Cardiac muscle cell (in vitro differentiated cells and primary cell): ENCODE data around the gene INSR. TPM values are rescaled to one million over a fixed set of nuclear protein-coding genes. Genes with fewer than 3 reads are reported as not detected.

ENCODE experiments used
- DNase-seq, 2 donors: peaks; one replicate each; pipeline versions ENCODE4 v3.0.0 to v3.0.0-alpha.2; 2010 to 2017; ENCODE audit warnings: low read depth in 1 of 2, low spot score in 1 of 2
- H3K27ac ChIP-seq: fragments of 200-600 bp; sonication (generic); 2 replicates; pipeline ENCODE4 v1.5.1; 2016
- H3K27me3 ChIP-seq: fragments of 200-600 bp; sonication (generic); 2 replicates; pipeline ENCODE4 v1.6.0; 2016; ENCODE audit warnings: control low read depth
- H3K36me3 ChIP-seq: fragments of 200-600 bp; sonication (generic); 2 replicates; pipeline ENCODE4 v1.5.1; 2016; ENCODE audit warnings: control low read depth
- H3K4me1 ChIP-seq: fragments of 200-600 bp; sonication (generic); 2 replicates; pipeline ENCODE4 v1.8.1; 2017; ENCODE audit warnings: low read depth, mild to moderate bottlenecking, mixed run types
- H3K4me3 ChIP-seq: fragments of 200-600 bp; sonication (generic); 2 replicates; pipeline ENCODE4 v1.5.1; 2016; ENCODE audit warnings: mild to moderate bottlenecking
- H3K9me3 ChIP-seq: fragments of 200-600 bp; sonication (generic); 2 replicates; pipeline ENCODE4 v1.5.1; 2017; ENCODE audit warnings: low read depth, mild to moderate bottlenecking, control low read depth
- CTCF ChIP-seq: IDR thresholded peaks from 2 replicates; pipeline ENCODE4 v1.5.1; 2012; ENCODE audit warnings: low read depth, mild to moderate bottlenecking, low read length
- polyA plus RNA-seq: library from polyadenylated mRNA; unstranded; fragments of >200 nt; fragmentation: Nextera tagmentation; extraction: Ambion mirVana; gene quantifications from 2 replicates; pipeline ENCODE4 v1.2.1, GENCODE V29; 2016
- total RNA-seq: library from RNA; depleted of rRNA; stranded (reverse); fragments of >200 nt; gene quantifications from 2 replicates; pipeline ENCODE4 v1.2.3, GENCODE V29; 2016

INSR gene
- total and polyA plus RNA-seq, 2 experiments from 2014 or later: 7.0 to 34.9 TPM

- TF ChIP-seq CTCF: no peak
- Histone ChIP-seq H3K27ac (no peak overlapping the region), H3K4me3 (no peak overlapping the region), H3K4me1 (no peaks in the 10 kb centered on the region), H3K36me3 (no peaks in the 10 kb centered on the region), H3K9me3 (no peaks in the 10 kb centered on the region), H3K27me3 (no peaks in the 10 kb centered on the region)
- DNase-seq: no peak
These were observed 13.1 kb downstream of the INSR start for GRCh38 chr19:7280940-7281666.

GRCh38 chr19:7272856-7273578 lies 21.2 kb downstream of the INSR start:
- no peaks in the 10 kb centered on the region for H3K4me1 ChIP-seq
- no peaks in the 10 kb centered on the region for H3K9me3 ChIP-seq
- DNase-seq: peak in 1 of 2 donors; percentile 64
- H3K27me3 ChIP-seq: no peaks in the 10 kb centered on the region
- no peak overlapping the region for H3K4me3 ChIP-seq
- no peak overlapping the region for H3K27ac ChIP-seq
- no peaks in the 10 kb centered on the region for H3K36me3 ChIP-seq
- TF ChIP-seq CTCF: no peak

GRCh38 chr19:7268705-7269098 lies 25.5 kb downstream of the INSR start:
- Histone ChIP-seq H3K4me3 (no peak overlapping the region), H3K27ac (no peak overlapping the region)

GRCh38 chr19:7267792-7268704 lies 26.2 kb downstream of the INSR start:
- H3K4me1 ChIP-seq: no peaks in the 10 kb centered on the region
- H3K4me3 ChIP-seq: no peak overlapping the region
- no peak for TF ChIP-seq CTCF
- no peak overlapping the region for H3K27ac ChIP-seq
- H3K9me3 ChIP-seq: no peaks in the 10 kb centered on the region
- no peaks in the 10 kb centered on the region for H3K27me3 ChIP-seq
- H3K36me3 ChIP-seq: peaks cover 8% of the 10 kb centered on the region
- no peak for DNase-seq

More at GRCh38 chr19:7268705-7269098, 25.5 kb downstream of the INSR start:
- no peak for DNase-seq
- TF ChIP-seq CTCF: no peak
- no peaks in the 10 kb centered on the region for H3K27me3 ChIP-seq
- peaks cover 8% of the 10 kb centered on the region for H3K36me3 ChIP-seq
- no peaks in the 10 kb centered on the region for H3K4me1 ChIP-seq
- H3K9me3 ChIP-seq: no peaks in the 10 kb centered on the region

GRCh38 chr19:7266832-7267231 lies 27.4 kb downstream of the INSR start:
- no peaks in the 10 kb centered on the region for H3K9me3 ChIP-seq
- peaks cover 8% of the 10 kb centered on the region for H3K36me3 ChIP-seq
- no peak for DNase-seq
- H3K27ac ChIP-seq: no peak overlapping the region
- no peak overlapping the region for H3K4me3 ChIP-seq
- no peaks in the 10 kb centered on the region for H3K27me3 ChIP-seq
- TF ChIP-seq CTCF: no peak
- peaks cover 2% of the 10 kb centered on the region for H3K4me1 ChIP-seq
